Panc1 (cell line): ENCODE measurements around the gene LKAAEAR1. TPM values are rescaled to one million over a fixed set of nuclear protein-coding genes. Genes with fewer than 3 reads are reported as not detected.

Source experiments
- ATAC-seq: fragments of 200-7000 bp; cut with Tn5 transposase; 2 replicates; pipeline ENCODE4 v1.9.1; 2020; ENCODE audit warnings: mild to moderate bottlenecking, moderate library complexity
- BruUV-seq: library from RNA; stranded (reverse); fragments of 400-500 nt; replicated peaks from 2 replicates; lab custom pipeline; 2021; lab: Mats Ljungman, UMichigan
- CTCF ChIA-PET: fragments of 300-600 bp; sonication (Branson Sonifier 250); formaldehyde crosslinking; loops from one replicate; lab custom pipeline; 2022; ENCODE audit warnings: antibody characterized with exemption; lab: Charles Lee
- POLR2A ChIA-PET: fragments of 300-600 bp; sonication (Branson Sonifier 250); formaldehyde crosslinking; loops from one replicate; lab custom pipeline; 2022; ENCODE audit warnings: antibody characterized with exemption; lab: Charles Lee
- DNase-seq: peaks from one replicate; pipeline ENCODE4 v3.0.0-alpha.2; 2010; ENCODE audit warnings: low read depth, low spot score
- H3K27ac ChIP-seq: 2 replicates; pipeline ENCODE4 v1.5.1; 2011; ENCODE audit warnings: mild to moderate bottlenecking, low read length, inconsistent platforms
- H3K27me3 ChIP-seq: fragments of 200-500 bp; sonication (Bioruptor generic); 2 replicates; pipeline ENCODE4 v1.6.0; 2014; ENCODE audit warnings: low read length, inconsistent platforms; ENCODE audit not compliant: control insufficient read depth, insufficient read depth
- H3K36me3 ChIP-seq: fragments of 200-500 bp; sonication (Bioruptor generic); 2 replicates; pipeline ENCODE4 v1.5.1; 2014; ENCODE audit warnings: inconsistent platforms, mild to moderate bottlenecking, low read length, moderate library complexity; ENCODE audit not compliant: control insufficient read depth, insufficient read depth
- H3K4me1 ChIP-seq: 2 replicates; pipeline ENCODE4 v1.5.1; 2011; ENCODE audit warnings: inconsistent platforms, mild to moderate bottlenecking, low read length, moderate library complexity; ENCODE audit not compliant: control insufficient read depth, insufficient read depth
- H3K4me3 ChIP-seq, 2 experiments: 2 replicates each; pipeline ENCODE4 v1.5.1; 2011 to 2012; ENCODE audit warnings: low read depth in 2 of 2, low read length in 2 of 2, mild to moderate bottlenecking in 2 of 2, inconsistent platforms in 1 of 2, moderate library complexity in 1 of 2
- H3K9me3 ChIP-seq: fragments of 200-500 bp; sonication (Bioruptor generic); 2 replicates; pipeline ENCODE4 v1.5.1; 2014; ENCODE audit warnings: low read depth, mild to moderate bottlenecking, inconsistent platforms, low read length, moderate library complexity; ENCODE audit not compliant: control insufficient read depth, insufficient read depth
- POLR2AphosphoS5 ChIP-seq: IDR thresholded peaks from 2 replicates; pipeline ENCODE4 v1.6.1; 2012; ENCODE audit warnings: mild to moderate bottlenecking, low read depth, low read length, moderate library complexity
- SIN3A ChIP-seq: IDR thresholded peaks from 2 replicates; pipeline ENCODE4 v1.6.1; 2012; ENCODE audit warnings: low read depth, mild to moderate bottlenecking, low read length, moderate library complexity, borderline replicate concordance; ENCODE audit not compliant: insufficient read depth
- TCF7L2 ChIP-seq: IDR thresholded peaks from 2 replicates; pipeline ENCODE4 v1.6.1; 2011; ENCODE audit warnings: mild to moderate bottlenecking, low read depth, low read length, inconsistent platforms
- in situ Hi-C: cut with HindIII; loops from 2 replicates; pipeline ENCODE4 v1.10.0; 2016; ENCODE audit warnings: low sequenced_read_pairs, low pct_unique_long_range_greater_than_20kb
- intact Hi-C: fragments of 100-400 bp; cut with micrococcal nuclease; formaldehyde crosslinking; loops from one replicate; pipeline ENCODE4 v1.10.0; 2022; ENCODE audit not compliant: unreplicated experiment
- total RNA-seq: library from RNA; stranded (reverse); gene quantifications from one replicate; pipeline ENCODE4 v1.2.1, GENCODE V29; 2021; ENCODE audit not compliant: unreplicated experiment
- TF ChIP-seq, protein P1 (sequence below): fragments of 450-650 bp; IDR thresholded peaks from 2 replicates; pipeline ENCODE4 v1.5.1; 2017; ENCODE audit warnings: mild to moderate bottlenecking
- TF ChIP-seq, protein P2 (sequence below), 2 experiments: IDR thresholded peaks; 2 replicates each; pipeline ENCODE4 v1.6.1; 2011 to 2012; ENCODE audit warnings: low read depth in 2 of 2, control low read depth in 1 of 2, low read length in 1 of 2, mild to moderate bottlenecking in 1 of 2, moderate library complexity in 1 of 2; ENCODE audit not compliant: insufficient read depth in 1 of 2

Gene LKAAEAR1
- total RNA-seq, 1 experiment from 2014 or later: 0.67 TPM

DNA sequence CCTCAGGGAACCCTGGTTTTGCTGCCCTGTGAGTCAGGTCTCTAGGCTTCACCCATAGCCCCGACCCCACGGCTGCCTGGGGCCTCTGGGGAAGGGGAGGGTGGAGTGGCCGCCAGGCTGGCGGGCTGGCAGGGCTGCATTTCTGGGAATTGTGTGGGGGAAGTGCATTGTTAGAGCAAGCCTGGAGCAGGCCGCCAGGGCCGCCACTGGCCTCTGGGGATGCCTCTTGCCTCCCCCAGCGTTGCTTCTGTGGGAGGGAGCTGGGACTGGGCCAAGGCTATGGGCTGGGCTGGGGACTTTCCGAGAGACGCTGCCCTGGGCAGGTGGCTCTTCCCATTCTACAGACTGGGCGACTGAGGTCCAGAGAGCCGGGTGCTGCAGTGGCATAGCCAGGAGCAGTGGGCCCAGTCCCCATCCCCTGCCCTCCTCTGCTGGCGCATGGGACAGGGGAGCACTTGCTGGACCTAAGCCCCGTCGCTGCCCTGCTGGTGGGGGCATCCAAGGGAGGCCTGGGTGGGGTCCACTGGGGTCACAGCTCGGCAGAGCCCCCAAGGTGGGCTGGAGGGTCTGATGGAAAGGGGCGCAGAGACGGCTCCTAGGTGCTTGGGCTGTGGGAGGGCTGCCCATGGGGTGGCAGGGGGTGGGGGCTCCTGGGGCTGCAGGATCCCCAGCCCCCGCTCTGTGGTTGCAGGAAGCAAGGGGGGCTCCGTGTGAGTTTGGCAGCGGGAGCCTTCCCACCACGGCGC, 28.1 kb downstream of the LKAAEAR1 start:
- DNase-seq (no peak), ATAC-seq (peak; percentile 45)
- TF ChIP-seq TCF7L2: no peak
- TF ChIP-seq, protein P1, sequence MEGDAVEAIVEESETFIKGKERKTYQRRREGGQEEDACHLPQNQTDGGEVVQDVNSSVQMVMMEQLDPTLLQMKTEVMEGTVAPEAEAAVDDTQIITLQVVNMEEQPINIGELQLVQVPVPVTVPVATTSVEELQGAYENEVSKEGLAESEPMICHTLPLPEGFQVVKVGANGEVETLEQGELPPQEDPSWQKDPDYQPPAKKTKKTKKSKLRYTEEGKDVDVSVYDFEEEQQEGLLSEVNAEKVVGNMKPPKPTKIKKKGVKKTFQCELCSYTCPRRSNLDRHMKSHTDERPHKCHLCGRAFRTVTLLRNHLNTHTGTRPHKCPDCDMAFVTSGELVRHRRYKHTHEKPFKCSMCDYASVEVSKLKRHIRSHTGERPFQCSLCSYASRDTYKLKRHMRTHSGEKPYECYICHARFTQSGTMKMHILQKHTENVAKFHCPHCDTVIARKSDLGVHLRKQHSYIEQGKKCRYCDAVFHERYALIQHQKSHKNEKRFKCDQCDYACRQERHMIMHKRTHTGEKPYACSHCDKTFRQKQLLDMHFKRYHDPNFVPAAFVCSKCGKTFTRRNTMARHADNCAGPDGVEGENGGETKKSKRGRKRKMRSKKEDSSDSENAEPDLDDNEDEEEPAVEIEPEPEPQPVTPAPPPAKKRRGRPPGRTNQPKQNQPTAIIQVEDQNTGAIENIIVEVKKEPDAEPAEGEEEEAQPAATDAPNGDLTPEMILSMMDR: no peak
- TF ChIP-seq, protein P2, sequence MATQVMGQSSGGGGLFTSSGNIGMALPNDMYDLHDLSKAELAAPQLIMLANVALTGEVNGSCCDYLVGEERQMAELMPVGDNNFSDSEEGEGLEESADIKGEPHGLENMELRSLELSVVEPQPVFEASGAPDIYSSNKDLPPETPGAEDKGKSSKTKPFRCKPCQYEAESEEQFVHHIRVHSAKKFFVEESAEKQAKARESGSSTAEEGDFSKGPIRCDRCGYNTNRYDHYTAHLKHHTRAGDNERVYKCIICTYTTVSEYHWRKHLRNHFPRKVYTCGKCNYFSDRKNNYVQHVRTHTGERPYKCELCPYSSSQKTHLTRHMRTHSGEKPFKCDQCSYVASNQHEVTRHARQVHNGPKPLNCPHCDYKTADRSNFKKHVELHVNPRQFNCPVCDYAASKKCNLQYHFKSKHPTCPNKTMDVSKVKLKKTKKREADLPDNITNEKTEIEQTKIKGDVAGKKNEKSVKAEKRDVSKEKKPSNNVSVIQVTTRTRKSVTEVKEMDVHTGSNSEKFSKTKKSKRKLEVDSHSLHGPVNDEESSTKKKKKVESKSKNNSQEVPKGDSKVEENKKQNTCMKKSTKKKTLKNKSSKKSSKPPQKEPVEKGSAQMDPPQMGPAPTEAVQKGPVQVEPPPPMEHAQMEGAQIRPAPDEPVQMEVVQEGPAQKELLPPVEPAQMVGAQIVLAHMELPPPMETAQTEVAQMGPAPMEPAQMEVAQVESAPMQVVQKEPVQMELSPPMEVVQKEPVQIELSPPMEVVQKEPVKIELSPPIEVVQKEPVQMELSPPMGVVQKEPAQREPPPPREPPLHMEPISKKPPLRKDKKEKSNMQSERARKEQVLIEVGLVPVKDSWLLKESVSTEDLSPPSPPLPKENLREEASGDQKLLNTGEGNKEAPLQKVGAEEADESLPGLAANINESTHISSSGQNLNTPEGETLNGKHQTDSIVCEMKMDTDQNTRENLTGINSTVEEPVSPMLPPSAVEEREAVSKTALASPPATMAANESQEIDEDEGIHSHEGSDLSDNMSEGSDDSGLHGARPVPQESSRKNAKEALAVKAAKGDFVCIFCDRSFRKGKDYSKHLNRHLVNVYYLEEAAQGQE (IDR thresholded peaks at IDR 0.05; ENCODE audit: insufficient read depth in 1 of 2, low read depth in 2 of 2, low read length in 1 of 2): no peak
- no peak for TF ChIP-seq POLR2AphosphoS5
- TF ChIP-seq SIN3A: no peak
- Histone ChIP-seq H3K4me1 (peaks cover 53% of the 10 kb centered on the region), H3K27me3 (no peaks in the 10 kb centered on the region), H3K4me3 (no peak overlapping the region), H3K36me3 (no peaks in the 10 kb centered on the region), H3K9me3 (no peaks in the 10 kb centered on the region), H3K27ac (peak overlapping the region; percentile 3)
- POLR2A ChIA-PET: no interaction called here
- CTCF ChIA-PET: interaction anchor here (0.6 to 2.3 kb wide), 2 partner anchors 10 to 17 kb away, joined by 6 to 14 read pairs; no protein-coding TSS in a partner anchor
- intact Hi-C loops (no loop called here), in situ Hi-C loops (no loop called here)
- no TSS peak for BruUV-seq

DNA sequence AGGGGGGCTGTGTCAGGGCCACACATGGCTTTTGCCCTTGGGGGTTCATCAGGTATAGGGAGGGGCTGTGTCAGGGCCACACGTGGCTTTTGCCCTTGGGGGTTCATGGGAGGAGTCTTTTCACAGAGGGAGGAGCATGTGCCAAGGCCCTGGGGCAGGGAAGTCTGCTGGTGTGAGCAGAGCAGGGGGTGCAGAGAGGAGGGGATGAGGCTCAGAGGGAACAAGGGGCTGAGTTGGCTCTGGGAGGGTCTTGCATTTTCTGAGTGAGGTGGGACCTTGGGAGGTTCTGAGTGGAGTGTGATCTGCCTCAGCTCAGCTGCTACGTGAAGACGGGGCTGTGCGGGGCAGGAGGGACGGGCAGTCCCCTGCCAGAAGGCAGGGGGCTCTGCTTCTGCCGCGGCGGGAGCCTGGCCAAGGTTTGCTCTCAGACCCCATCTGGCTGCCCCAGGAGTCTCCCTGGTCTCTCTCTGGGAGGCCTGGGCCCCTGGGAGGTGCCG, 28.8 kb downstream of the LKAAEAR1 start:
- Histone ChIP-seq H3K36me3 (no peaks in the 10 kb centered on the region), H3K27ac (peak overlapping the region; percentile 3), H3K4me1 (peaks cover 59% of the 10 kb centered on the region), H3K27me3 (no peaks in the 10 kb centered on the region), H3K9me3 (no peaks in the 10 kb centered on the region), H3K4me3 (no peak overlapping the region)
- TF ChIP-seq, protein P2 (IDR thresholded peaks at IDR 0.05; ENCODE audit: insufficient read depth in 1 of 2, low read depth in 2 of 2, low read length in 1 of 2): no peak
- TF ChIP-seq TCF7L2 (no peak), POLR2AphosphoS5 (no peak), SIN3A (no peak)
- TF ChIP-seq, protein P1: no peak
- ChIA-PET CTCF (no interaction called here), POLR2A (no interaction called here)
- no peak for ATAC-seq
- DNase-seq: no peak
- BruUV-seq: no TSS peak
- intact Hi-C loops (no loop called here), in situ Hi-C loops (no loop called here)
